Testis (tissue), 2 donors: ENCODE results near the gene SLC28A2.

ENCODE experiments used
- CTCF ChIP-seq, 3 experiments: fragments of 450-650 bp in 2 of 3; fragments of 200-600 bp in 1 of 3; sonication (generic) in 1 of 3; IDR thresholded peaks; one replicate each; pipeline ENCODE4 v1.5.1; 2016 to 2019; ENCODE audit warnings: antibody characterized with exemption in 3 of 3, mild to moderate bottlenecking in 2 of 3, moderate library complexity in 1 of 3
- POLR2A ChIP-seq: fragments of 450-650 bp; IDR thresholded peaks from one replicate; pipeline ENCODE4 v1.6.1; 2017; ENCODE audit warnings: antibody characterized with exemption, mild to moderate bottlenecking, moderate library complexity

DNA sequence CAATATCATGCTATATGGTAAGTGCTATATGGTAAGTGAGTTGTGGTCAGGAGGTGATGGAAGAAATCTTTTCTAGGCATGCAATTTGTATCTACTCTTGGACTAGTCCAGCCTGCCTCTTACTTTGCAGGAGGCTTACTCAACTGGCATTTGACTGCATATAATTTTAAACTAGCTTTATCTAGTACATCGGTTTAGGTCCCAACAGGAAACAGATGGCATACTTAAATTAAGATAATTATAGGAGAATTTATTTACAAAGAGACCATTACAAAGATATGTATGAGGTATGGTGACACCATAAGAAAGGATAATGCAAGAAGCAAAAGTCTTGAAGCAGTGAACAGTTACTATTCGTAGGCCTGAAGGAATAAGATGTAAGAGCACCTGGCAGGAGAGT lies 7.8 kb downstream of the SLC28A2 start:
- no peak for TF ChIP-seq POLR2A
- no peak for TF ChIP-seq CTCF (IDR thresholded peaks at IDR 0.05)
